ENCODE results near the gene FOXL3.

DNA sequence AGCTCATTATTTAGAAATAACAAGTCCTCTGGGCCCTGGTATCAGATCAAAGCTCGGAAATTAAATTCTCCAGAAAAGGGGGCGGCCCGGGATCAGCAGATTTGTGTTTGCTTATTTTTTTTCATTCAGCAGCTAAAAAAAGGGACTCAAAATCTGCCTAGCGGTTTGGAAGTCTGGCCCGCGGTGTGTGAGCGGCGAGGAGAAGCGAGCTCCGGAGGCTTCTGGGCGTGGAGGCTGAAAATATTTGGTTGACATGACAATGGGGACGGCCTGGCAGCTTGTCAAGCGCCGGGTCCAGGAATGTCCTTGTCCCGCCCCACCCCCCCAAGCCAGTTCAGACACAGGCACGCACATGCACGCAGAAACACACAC is 43.4 kb downstream of the FOXL3 start:
- TF ChIP-seq CEBPB (IDR thresholded peaks at IDR 0.05) (no peak), YY1 (IDR thresholded peaks at IDR 0.05; ENCODE audit: low read depth) (no peak), TCF12 (IDR thresholded peaks at IDR 0.05; ENCODE audit: low read depth) (no peak), RAD21 (IDR thresholded peaks at IDR 0.05; ENCODE audit: low read depth) (no peak), TEAD4 (IDR thresholded peaks at IDR 0.05) (peak; percentile 80), CREB1 (IDR thresholded peaks at IDR 0.05; ENCODE audit: low read depth) (no peak), EP300 (IDR thresholded peaks at IDR 0.05; ENCODE audit: borderline replicate concordance) (no peak), TAF1 (IDR thresholded peaks at IDR 0.05; ENCODE audit: low read depth) (no peak; the same call in 1 of the 2 replicates), FOXM1 (IDR thresholded peaks at IDR 0.05; ENCODE audit: borderline replicate concordance, low read depth) (no peak), NFIC (IDR thresholded peaks at IDR 0.05) (peak; percentile 67), ZBTB7A (IDR thresholded peaks at IDR 0.05; ENCODE audit: low read depth) (no peak)
- TF ChIP-seq, protein P1, sequence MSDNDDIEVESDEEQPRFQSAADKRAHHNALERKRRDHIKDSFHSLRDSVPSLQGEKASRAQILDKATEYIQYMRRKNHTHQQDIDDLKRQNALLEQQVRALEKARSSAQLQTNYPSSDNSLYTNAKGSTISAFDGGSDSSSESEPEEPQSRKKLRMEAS (IDR thresholded peaks at IDR 0.05): no peak
- TF ChIP-seq, protein P2, sequence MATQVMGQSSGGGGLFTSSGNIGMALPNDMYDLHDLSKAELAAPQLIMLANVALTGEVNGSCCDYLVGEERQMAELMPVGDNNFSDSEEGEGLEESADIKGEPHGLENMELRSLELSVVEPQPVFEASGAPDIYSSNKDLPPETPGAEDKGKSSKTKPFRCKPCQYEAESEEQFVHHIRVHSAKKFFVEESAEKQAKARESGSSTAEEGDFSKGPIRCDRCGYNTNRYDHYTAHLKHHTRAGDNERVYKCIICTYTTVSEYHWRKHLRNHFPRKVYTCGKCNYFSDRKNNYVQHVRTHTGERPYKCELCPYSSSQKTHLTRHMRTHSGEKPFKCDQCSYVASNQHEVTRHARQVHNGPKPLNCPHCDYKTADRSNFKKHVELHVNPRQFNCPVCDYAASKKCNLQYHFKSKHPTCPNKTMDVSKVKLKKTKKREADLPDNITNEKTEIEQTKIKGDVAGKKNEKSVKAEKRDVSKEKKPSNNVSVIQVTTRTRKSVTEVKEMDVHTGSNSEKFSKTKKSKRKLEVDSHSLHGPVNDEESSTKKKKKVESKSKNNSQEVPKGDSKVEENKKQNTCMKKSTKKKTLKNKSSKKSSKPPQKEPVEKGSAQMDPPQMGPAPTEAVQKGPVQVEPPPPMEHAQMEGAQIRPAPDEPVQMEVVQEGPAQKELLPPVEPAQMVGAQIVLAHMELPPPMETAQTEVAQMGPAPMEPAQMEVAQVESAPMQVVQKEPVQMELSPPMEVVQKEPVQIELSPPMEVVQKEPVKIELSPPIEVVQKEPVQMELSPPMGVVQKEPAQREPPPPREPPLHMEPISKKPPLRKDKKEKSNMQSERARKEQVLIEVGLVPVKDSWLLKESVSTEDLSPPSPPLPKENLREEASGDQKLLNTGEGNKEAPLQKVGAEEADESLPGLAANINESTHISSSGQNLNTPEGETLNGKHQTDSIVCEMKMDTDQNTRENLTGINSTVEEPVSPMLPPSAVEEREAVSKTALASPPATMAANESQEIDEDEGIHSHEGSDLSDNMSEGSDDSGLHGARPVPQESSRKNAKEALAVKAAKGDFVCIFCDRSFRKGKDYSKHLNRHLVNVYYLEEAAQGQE (IDR thresholded peaks at IDR 0.05; ENCODE audit: low read depth): no peak
- TF ChIP-seq, protein P3, sequence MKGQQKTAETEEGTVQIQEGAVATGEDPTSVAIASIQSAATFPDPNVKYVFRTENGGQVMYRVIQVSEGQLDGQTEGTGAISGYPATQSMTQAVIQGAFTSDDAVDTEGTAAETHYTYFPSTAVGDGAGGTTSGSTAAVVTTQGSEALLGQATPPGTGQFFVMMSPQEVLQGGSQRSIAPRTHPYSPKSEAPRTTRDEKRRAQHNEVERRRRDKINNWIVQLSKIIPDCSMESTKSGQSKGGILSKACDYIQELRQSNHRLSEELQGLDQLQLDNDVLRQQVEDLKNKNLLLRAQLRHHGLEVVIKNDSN (IDR thresholded peaks at IDR 0.05): no peak
